Activated CD4-positive, alpha-beta T cell treated with anti-CD3 and anti-CD28 coated beads for 1 hour (primary cell): ENCODE data around the gene LETM1.
A peak's percentile ranks its signal among the peaks of the same experiment; 100 is the strongest.

Source experiments
- DNase-seq: peaks from one replicate; pipeline ENCODE4 v3.0.0-alpha.2; 2020

LETM1 gene

DNA sequence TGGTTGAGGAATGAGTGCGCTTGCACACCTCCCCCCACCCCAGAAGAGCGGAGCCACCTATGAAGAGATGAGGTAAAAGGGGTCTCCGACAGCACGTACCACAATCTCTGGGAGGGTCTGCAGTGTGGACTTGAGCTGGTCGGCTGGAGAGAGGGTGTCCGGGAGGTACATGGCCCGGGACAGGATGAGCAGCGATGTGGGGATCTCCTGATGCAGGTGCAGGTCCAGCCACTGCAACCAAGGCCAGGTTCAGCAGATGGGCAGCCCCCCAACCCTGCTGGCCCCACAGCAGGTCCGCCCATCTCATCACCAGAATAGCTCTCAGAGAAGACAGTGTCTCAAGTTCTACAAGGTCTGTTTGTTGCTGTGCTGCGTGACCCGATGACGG is 32.4 kb downstream of the LETM1 start:
- no peak for DNase-seq

DNA sequence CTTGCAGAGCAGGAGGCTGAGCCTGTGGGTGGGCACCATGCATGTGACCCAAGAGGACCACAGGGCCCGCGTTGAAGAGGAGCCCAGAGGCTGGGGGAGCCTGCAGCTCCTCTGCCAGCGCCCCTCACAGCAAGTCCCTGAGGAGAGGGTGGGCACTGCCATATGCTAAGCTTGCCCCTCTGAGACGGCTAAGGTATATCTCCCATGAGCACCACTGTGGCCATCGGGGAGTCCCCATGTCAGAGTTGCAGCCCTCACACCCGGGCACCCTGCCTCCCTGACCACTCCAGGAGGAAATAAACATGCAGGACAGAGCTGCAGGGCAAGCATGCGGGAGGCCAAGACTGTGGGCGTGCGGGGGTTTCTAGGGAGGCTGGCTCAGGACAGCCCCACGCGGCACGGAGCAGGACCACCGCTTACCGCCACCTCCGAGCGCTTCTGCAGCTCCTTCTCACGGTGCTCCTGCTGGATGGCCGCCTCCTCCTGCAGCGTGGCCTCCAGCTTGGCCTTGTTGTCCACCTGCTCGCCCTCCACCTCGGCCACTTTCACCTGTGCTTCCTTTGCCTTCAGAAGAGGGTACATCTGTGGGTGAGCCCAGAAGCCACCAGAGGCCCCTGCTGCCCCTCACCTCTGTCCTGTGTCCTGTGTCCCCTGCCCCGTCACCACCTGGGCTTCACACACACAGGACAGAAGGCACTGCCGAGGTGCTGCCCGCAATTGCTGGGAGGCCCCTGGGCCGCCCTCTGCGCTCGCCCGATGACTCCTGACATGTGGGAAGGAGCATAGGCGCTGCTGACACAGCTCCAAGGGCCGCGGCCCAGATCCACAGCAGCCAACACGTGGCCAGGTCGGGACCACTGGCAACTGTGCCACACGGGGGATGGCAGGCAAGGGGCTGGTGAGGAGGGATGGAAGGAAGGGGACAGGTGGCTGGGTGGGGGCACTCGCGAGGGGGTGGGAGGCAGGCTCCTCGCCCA is 33.1 kb downstream of the LETM1 start:
- no peak for DNase-seq

- DNase-seq: no peak
Measured at GRCh38 chr4:1821679-1822567, 34.0 kb downstream of the LETM1 start.

DNA sequence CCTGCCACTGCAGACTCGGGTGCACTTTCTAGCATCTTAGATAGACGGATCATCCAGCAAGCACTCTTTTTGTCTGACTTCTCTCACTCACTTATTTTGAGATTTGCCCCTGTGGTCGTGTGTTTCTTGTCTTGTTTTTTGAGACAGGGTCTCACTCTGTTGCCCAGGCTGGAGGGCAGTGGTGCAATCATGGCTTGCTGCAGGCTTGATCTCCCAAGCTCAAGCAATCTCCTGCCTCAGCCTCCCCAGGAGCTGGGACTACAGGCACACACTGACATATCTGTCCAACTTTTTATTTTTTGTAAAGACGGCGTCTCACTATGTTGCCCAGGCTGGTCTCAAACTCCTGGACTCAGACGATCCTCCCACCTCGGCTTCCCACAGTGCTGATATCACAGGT is 36.1 kb downstream of the LETM1 start:
- DNase-seq: no peak

DNA sequence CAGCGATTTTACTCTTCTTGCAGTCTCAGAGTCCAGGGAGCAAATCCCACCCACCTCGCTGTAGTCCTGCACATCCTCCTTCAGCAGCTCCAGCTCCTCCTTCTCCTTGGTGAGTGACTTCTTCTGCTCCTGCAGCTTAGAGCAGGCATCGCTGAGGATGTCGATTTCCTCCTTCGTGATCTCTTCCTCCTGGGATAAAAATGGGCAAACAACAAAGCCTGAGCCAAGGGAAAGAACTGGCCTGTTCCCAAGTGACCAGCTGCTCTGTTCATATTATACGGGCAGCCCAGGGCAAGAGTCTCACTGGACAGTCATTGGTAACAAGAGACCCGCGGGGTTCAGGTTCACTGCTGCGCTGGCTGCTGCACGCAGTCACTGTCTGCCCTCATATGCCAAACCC is 36.7 kb downstream of the LETM1 start:
- no peak for DNase-seq

GRCh38 chr4:1815997-1816860 is 39.7 kb downstream of the LETM1 start:
- no peak for DNase-seq

DNA sequence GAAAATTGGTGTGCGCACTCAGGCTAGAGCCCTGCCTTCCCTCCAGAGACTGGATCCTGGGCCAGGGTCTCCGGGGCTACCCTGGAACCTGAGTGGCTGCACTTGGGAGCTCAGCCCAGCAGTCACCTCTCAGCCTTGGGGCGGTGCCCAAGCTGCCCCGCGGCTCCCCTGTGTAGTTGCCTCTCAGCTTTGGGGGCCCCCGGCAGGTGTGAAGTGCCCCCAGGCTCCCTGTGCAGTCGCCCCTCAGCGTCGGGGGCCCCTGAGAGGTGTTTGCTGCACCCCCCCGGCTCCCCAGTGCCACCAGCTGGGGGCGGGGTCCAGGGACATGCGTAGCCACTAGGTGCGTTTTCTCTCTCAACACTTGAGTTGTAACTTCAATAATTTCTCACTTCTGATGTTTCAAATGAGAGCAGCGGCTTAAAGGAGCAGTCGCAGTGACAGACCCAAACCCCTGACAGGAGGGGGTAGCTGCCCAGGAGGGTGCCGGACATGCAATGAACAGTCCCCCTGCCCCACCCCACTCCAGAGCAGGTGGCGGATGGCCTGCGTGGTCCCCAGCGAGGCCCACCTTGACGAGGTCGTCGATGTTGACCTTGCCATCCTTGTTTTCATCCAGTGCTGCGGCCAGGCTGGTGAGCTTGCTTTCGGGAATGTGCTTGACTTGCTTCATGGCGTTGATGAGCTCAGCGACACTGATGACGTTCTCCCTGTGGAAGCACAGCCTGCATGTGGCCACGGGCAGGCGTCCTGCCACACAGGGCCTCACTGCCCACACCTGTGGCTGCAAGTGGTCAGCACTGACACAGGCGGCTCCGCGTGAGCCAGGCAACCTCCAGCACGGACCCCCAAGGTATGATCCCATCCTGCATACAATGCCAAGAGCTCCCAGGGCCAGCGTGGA is 40.6 kb downstream of the LETM1 start:
- DNase-seq: no peak

DNA sequence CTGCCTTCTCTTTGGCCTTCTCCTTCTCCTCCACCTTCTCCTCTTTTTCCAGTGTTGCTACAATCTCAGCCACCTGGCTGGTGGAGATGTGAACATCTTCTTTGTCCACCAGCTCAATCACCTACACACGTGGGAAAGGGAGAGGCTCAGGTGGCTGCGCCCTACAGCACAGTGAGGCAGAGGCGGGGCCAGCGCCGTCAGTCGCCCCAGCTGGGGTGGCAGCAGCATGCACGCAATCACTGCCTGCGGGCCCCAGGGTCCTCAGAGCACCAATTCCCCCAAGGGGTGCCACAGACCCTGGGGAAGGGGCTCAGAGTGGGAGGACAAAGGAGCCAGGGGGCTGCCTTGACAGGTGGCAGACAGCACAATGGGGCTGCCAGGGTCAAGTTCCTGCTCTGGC is 41.5 kb downstream of the LETM1 start:
- no peak for DNase-seq

GRCh38 chr4:1813915-1814314 is 42.0 kb downstream of the LETM1 start:
- no peak for DNase-seq

DNA sequence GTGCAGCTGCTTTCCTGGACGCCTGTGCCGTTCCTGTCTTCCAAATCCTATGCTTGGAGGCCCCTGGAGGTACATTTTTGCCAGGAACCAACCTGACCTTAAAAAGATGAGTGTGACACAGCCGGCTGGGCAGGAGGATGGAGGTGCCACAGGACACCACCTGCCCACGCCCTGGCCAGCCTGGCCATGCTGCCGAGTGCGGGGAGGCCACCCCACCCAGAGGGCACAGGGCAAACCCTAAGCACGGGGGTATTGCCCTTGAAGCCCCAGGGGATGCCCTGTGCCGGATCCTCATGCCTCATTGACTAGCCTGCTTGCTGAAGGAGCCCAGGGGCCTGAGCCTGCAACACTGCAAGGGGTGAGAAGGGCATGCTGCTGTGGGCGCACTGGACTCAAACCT is 42.7 kb downstream of the LETM1 start:
- no peak for DNase-seq

GRCh38 chr4:1812720-1813119 is 43.2 kb downstream of the LETM1 start:
- no peak for DNase-seq

DNA sequence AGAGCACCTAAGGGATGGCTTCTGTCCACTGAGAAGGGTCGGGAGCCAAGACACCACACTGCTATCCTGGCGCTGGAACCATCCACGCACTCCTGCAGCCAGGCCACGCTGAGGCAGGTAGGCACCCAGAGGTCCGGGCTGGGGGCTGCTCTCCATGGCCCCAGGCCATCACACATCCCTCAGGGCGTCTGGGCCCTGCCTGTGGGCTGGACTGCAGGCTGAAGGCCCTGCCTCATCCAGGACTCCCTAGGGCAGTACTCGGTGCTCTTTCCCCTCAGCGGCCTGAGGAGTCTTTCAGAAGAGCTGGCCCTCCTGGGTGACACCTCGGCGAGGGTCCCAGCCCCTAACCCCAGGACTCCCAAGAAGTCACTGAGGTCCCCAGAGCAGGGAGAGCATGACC is 45.2 kb downstream of the LETM1 start:
- DNase-seq: no peak

- DNase-seq: peak; percentile 52
Measured at GRCh38 chr4:1809754-1810502, 46.0 kb downstream of the LETM1 start.

GRCh38 chr4:1808851-1809753 is 46.9 kb downstream of the LETM1 start:
- DNase-seq: no peak

DNA sequence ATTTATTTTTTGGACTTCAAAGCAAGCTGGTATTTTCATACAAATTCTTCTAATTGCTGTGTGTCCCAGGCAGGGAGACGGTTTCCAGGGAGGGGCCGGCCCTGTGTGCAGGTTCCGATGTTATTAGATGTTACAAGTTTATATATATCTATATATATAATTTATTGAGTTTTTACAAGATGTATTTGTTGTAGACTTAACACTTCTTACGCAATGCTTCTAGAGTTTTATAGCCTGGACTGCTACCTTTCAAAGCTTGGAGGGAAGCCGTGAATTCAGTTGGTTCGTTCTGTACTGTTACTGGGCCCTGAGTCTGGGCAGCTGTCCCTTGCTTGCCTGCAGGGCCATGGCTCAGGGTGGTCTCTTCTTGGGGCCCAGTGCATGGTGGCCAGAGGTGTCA is 47.6 kb downstream of the LETM1 start:
- DNase-seq: no peak

DNA sequence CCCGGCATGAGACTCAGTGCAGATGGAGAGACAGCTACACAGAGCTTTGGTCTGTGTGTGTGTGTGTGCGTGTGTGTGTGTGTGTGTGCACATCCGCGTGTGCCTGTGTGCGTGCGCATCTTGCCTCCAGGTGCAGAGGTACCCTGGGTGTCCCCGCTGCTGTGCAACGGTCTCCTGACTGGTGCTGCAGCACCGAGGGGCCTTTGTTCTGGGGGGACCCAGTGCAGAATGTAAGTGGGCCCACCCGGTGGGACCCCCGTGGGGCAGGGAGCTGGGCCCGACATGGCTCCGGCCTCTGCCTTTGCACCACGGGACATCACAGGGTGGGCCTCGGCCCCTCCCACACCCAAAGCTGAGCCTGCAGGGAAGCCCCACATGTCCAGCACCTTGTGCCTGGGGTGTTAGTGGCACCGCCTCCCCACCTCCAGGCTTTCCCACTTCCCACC is 48.6 kb downstream of the LETM1 start:
- DNase-seq: no peak

GRCh38 chr4:1806596-1807331 is 49.2 kb downstream of the LETM1 start:
- DNase-seq: no peak

DNA sequence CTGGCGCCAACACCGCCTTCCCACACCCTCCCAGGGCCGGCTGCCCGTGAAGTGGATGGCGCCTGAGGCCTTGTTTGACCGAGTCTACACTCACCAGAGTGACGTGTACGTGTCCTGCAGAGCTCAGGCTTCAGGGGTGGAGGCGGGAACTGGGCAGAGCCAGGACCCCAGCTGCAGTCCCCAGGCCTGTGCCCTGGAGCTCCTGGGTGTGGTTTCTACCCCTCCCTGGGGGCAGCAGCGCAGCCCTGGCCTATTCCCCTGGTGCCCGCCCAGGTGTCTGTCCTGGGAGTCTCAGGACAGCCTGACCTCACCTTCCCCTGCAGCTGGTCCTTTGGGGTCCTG is 49.8 kb downstream of the LETM1 start:
- DNase-seq: no peak
